ENCODE results near the gene TMEM63A.

DNA sequence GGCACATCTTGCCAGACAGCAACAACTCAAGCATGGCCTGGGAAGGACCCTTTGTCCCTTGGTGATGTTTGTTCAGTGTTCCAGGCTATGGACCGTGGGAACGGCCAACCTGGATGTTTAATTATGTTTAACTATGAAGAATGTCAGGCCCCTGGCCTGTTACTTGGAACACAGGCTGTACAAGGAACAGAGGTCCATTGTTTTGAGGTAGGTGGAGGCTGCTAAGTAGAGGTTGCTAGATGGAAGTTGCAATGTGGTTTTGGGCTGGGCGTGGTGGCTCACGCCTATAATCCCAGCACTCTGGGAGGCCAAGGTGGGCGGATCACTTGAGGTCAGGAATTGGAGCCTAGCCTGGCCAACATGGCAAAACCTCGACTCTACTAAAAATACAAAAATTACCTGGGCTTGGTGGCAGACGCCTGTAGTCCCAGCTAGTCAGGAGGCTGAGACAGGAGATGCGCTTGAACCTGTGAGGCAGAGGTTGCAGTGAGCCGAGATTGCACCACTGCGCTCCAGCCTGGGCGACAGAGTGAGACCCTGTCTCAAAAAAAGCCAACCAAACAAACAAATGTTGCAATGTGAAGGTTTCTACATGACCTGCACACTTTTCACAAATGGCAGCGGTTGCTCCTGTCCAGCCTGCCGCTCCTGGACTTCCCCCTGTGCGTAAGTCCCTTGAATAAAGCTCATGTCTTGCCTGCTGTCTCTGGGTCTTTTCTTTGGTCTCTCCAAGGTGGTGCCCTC is 9.2 kb upstream of the TMEM63A start:
- TF ChIP-seq, protein P1, sequence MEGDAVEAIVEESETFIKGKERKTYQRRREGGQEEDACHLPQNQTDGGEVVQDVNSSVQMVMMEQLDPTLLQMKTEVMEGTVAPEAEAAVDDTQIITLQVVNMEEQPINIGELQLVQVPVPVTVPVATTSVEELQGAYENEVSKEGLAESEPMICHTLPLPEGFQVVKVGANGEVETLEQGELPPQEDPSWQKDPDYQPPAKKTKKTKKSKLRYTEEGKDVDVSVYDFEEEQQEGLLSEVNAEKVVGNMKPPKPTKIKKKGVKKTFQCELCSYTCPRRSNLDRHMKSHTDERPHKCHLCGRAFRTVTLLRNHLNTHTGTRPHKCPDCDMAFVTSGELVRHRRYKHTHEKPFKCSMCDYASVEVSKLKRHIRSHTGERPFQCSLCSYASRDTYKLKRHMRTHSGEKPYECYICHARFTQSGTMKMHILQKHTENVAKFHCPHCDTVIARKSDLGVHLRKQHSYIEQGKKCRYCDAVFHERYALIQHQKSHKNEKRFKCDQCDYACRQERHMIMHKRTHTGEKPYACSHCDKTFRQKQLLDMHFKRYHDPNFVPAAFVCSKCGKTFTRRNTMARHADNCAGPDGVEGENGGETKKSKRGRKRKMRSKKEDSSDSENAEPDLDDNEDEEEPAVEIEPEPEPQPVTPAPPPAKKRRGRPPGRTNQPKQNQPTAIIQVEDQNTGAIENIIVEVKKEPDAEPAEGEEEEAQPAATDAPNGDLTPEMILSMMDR (IDR thresholded peaks at IDR 0.05) = no peak
- TF ChIP-seq YY1 (IDR thresholded peaks at IDR 0.05; ENCODE audit: low read depth) (no peak), FOXJ3 (CRISPR knock-in tag; IDR thresholded peaks at IDR 0.05) (no peak)

All from SK-N-SH (cell line).